Measurements from ENCODE around the gene PATZ1. TPM values are rescaled to one million over a fixed set of nuclear protein-coding genes. Genes with fewer than 3 reads are reported as not detected.

PATZ1 gene
- total RNA-seq, 1 experiment from 2014 or later = 60.5 TPM

DNA sequence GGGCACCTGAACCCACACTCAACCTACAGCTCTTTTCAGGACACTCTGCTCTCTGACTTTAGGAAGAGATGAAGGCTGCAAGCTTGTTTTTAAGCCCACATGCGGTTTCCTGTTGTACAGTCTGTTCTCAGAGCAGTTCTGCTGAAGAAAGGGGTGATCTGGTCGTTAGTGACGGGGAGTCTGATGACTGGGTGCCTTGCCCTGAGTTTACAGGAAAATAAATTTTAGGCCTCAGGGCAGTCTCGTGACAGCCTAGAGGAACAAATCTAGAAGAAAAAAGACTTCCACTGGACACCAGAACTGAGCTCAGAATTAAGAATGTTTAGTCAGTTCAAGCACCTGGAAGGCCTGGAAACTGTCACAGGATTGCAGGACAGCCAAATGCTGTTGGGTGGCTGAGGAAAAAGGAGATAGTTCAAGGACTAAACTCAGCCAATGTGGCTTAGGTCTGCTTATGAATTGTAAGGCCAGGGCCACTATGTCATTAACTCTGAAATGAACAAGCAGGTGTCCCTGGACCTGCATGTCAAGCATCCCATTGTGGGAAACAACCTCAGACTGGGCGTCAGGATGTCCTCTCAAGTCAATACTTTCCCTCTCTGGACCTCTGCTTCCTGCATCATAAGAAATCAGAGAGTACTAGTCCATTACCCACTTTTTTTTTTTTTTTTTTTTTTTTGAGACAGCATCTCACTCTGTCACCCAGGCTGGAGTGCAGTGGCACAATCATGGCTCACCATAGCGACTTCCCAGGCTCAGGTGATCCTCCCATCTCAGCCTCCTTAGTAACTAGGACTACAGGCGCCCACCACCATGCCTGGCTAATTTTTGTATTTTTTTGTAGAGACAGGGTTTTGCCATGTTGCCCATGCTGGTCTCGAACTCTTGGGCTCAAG, 59.5 kb downstream of the PATZ1 start:
- H3K4me3 Mint-ChIP-seq = no peak overlapping the region
- H3K9me3 Mint-ChIP-seq = no peaks in the 10 kb centered on the region
- ATAC-seq = no peak
- ChIA-PET CTCF (interaction anchor here (7.3 kb wide), 1 partner anchor 15 kb away, joined by 57 read pairs; no protein-coding TSS in a partner anchor), POLR2A (no interaction called here)
- peaks cover 18% of the 10 kb centered on the region for H3K4me1 Mint-ChIP-seq
- H3K27ac Mint-ChIP-seq = no peak overlapping the region
- no peak for DNase-seq (ENCODE audit: low spot score)
- H3K27me3 Mint-ChIP-seq (ENCODE audit: low read depth) = peaks cover 20% of the 10 kb centered on the region
- TF ChIP-seq, protein P1, sequence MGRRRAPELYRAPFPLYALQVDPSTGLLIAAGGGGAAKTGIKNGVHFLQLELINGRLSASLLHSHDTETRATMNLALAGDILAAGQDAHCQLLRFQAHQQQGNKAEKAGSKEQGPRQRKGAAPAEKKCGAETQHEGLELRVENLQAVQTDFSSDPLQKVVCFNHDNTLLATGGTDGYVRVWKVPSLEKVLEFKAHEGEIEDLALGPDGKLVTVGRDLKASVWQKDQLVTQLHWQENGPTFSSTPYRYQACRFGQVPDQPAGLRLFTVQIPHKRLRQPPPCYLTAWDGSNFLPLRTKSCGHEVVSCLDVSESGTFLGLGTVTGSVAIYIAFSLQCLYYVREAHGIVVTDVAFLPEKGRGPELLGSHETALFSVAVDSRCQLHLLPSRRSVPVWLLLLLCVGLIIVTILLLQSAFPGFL (CRISPR knock-in tag; IDR thresholded peaks at IDR 0.05; ENCODE audit: borderline replicate concordance) = no peak
- TF ChIP-seq GRHL2 (CRISPR knock-in tag; IDR thresholded peaks at IDR 0.05; ENCODE audit: insufficient replicate concordance, severe bottlenecking) (no peak), IRF2 (CRISPR knock-in tag; IDR thresholded peaks at IDR 0.05; ENCODE audit: borderline replicate concordance, low read depth) (no peak), FOXK1 (CRISPR knock-in tag; IDR thresholded peaks at IDR 0.05) (no peak), RELA (CRISPR knock-in tag; IDR thresholded peaks at IDR 0.05; ENCODE audit: borderline replicate concordance) (no peak), RORB (CRISPR knock-in tag; IDR thresholded peaks at IDR 0.05) (no peak), TP53 (CRISPR knock-in tag; IDR thresholded peaks at IDR 0.05) (no peak)
- H3K36me3 Mint-ChIP-seq = no peaks in the 10 kb centered on the region

- Mint-ChIP-seq H3K4me1 (peaks cover 11% of the 10 kb centered on the region), H3K4me3 (no peak overlapping the region), H3K9me3 (no peaks in the 10 kb centered on the region), H3K36me3 (no peaks in the 10 kb centered on the region), H3K27ac (peak overlapping the region; percentile 49), H3K27me3 (ENCODE audit: low read depth) (peaks cover 2% of the 10 kb centered on the region)
- POLR2A ChIA-PET = no interaction called here
- TF ChIP-seq, protein P2, sequence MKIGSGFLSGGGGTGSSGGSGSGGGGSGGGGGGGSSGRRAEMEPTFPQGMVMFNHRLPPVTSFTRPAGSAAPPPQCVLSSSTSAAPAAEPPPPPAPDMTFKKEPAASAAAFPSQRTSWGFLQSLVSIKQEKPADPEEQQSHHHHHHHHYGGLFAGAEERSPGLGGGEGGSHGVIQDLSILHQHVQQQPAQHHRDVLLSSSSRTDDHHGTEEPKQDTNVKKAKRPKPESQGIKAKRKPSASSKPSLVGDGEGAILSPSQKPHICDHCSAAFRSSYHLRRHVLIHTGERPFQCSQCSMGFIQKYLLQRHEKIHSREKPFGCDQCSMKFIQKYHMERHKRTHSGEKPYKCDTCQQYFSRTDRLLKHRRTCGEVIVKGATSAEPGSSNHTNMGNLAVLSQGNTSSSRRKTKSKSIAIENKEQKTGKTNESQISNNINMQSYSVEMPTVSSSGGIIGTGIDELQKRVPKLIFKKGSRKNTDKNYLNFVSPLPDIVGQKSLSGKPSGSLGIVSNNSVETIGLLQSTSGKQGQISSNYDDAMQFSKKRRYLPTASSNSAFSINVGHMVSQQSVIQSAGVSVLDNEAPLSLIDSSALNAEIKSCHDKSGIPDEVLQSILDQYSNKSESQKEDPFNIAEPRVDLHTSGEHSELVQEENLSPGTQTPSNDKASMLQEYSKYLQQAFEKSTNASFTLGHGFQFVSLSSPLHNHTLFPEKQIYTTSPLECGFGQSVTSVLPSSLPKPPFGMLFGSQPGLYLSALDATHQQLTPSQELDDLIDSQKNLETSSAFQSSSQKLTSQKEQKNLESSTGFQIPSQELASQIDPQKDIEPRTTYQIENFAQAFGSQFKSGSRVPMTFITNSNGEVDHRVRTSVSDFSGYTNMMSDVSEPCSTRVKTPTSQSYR (CRISPR knock-in tag; IDR thresholded peaks at IDR 0.05) = no peak
- TF ChIP-seq ZNF423 (CRISPR knock-in tag; IDR thresholded peaks at IDR 0.05) (no peak), ESRRA (CRISPR knock-in tag; IDR thresholded peaks at IDR 0.05; ENCODE audit: borderline replicate concordance) (no peak), OVOL2 (CRISPR knock-in tag; IDR thresholded peaks at IDR 0.05; ENCODE audit: borderline replicate concordance) (no peak)
- TF ChIP-seq, protein P3, sequence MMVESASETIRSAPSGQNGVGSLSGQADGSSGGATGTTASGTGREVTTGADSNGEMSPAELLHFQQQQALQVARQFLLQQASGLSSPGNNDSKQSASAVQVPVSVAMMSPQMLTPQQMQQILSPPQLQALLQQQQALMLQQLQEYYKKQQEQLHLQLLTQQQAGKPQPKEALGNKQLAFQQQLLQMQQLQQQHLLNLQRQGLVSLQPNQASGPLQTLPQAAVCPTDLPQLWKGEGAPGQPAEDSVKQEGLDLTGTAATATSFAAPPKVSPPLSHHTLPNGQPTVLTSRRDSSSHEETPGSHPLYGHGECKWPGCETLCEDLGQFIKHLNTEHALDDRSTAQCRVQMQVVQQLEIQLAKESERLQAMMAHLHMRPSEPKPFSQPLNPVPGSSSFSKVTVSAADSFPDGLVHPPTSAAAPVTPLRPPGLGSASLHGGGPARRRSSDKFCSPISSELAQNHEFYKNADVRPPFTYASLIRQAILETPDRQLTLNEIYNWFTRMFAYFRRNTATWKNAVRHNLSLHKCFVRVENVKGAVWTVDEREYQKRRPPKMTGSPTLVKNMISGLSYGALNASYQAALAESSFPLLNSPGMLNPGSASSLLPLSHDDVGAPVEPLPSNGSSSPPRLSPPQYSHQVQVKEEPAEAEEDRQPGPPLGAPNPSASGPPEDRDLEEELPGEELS (CRISPR knock-in tag; IDR thresholded peaks at IDR 0.05) = no peak
- CTCF ChIA-PET = interaction anchor here (0.5 to 7.3 kb wide), 4 partner anchors 8 to 122 kb away, joined by 3 to 57 read pairs (median 14); partner anchors contain the start of gene PIK3IP1
- peak; percentile 35 for ATAC-seq
- no peak for DNase-seq (ENCODE audit: low spot score)
These were observed 61.6 kb downstream of the PATZ1 start for GRCh38 chr22:31284281-31285155.

All from WTC11 (cell line).